T-helper 2 cell treated with Interferon-gamma antibody and Interleukin-4, amounts not matched to agents 5 μg/mL and 100 μg/mL, for 36 hours (primary cell): ENCODE data around the gene HIBADH.
"Not testable (repeated sequence)": the region's sequence is repeated elsewhere in the genome, so short reads cannot be mapped to it uniquely, and the experiment has no call there.

ENCODE experiments used
- DNase-seq: peaks from one replicate; pipeline ENCODE4 v3.0.0; 2021; ENCODE audit warnings: low spot score
- H3K27ac Mint-ChIP-seq: one replicate; pipeline ENCODE4 v1.8.0; 2021; ENCODE audit warnings: mild to moderate bottlenecking, mixed read lengths
- H3K27me3 Mint-ChIP-seq: one replicate; pipeline ENCODE4 v1.8.0; 2021; ENCODE audit warnings: low read depth, mixed read lengths
- H3K36me3 Mint-ChIP-seq: one replicate; pipeline ENCODE4 v1.8.0; 2021; ENCODE audit warnings: low read depth, mixed read lengths
- H3K4me1 Mint-ChIP-seq: one replicate; pipeline ENCODE4 v1.8.0; 2021; ENCODE audit warnings: low read depth, mixed read lengths
- H3K4me3 Mint-ChIP-seq: one replicate; pipeline ENCODE4 v1.8.0; 2022; ENCODE audit warnings: mild to moderate bottlenecking, moderate library complexity, mixed read lengths
- H3K9me3 Mint-ChIP-seq: one replicate; pipeline ENCODE4 v1.8.0; 2021; ENCODE audit warnings: mixed read lengths

HIBADH gene

GRCh38 chr7:27520815-27521790 lies 141.6 kb downstream of the HIBADH start:
- H3K4me1 Mint-ChIP-seq: no peaks in the 10 kb centered on the region
- no peaks in the 10 kb centered on the region for H3K9me3 Mint-ChIP-seq
- no peaks in the 10 kb centered on the region for H3K27me3 Mint-ChIP-seq

GRCh38 chr7:27519793-27520469 lies 142.8 kb downstream of the HIBADH start:
- peaks cover 2% of the 10 kb centered on the region for H3K36me3 Mint-ChIP-seq
- no peak for DNase-seq
- H3K4me1 Mint-ChIP-seq: no peaks in the 10 kb centered on the region
- H3K27ac Mint-ChIP-seq: no peak overlapping the region
- H3K4me3 Mint-ChIP-seq: no peak overlapping the region
- H3K27me3 Mint-ChIP-seq: no peaks in the 10 kb centered on the region
- no peaks in the 10 kb centered on the region for H3K9me3 Mint-ChIP-seq

More at GRCh38 chr7:27520815-27521790, 141.6 kb downstream of the HIBADH start:
- no peak overlapping the region for H3K4me3 Mint-ChIP-seq
- H3K36me3 Mint-ChIP-seq: peaks cover 6% of the 10 kb centered on the region
- H3K27ac Mint-ChIP-seq: no peak overlapping the region
- DNase-seq: no peak

GRCh38 chr7:27518561-27519350 lies 143.9 kb downstream of the HIBADH start:
- no peak overlapping the region for H3K27ac Mint-ChIP-seq
- no peaks in the 10 kb centered on the region for H3K4me1 Mint-ChIP-seq
- no peaks in the 10 kb centered on the region for H3K36me3 Mint-ChIP-seq
- no peak for DNase-seq
- H3K9me3 Mint-ChIP-seq: no peaks in the 10 kb centered on the region
- no peaks in the 10 kb centered on the region for H3K27me3 Mint-ChIP-seq
- H3K4me3 Mint-ChIP-seq: no peak overlapping the region

- no peak for DNase-seq
- Mint-ChIP-seq H3K27me3 (no peaks in the 10 kb centered on the region), H3K36me3 (no peaks in the 10 kb centered on the region), H3K9me3 (no peaks in the 10 kb centered on the region), H3K4me1 (no peaks in the 10 kb centered on the region), H3K27ac (no peak overlapping the region), H3K4me3 (no peak overlapping the region)
Observed at GRCh38 chr7:27516421-27516820, 146.3 kb downstream of the HIBADH start.

GRCh38 chr7:27515933-27516332 lies 146.8 kb downstream of the HIBADH start:
- no peak for DNase-seq
- no peaks in the 10 kb centered on the region for H3K4me1 Mint-ChIP-seq
- no peaks in the 10 kb centered on the region for H3K9me3 Mint-ChIP-seq
- no peaks in the 10 kb centered on the region for H3K36me3 Mint-ChIP-seq
- no peaks in the 10 kb centered on the region for H3K27me3 Mint-ChIP-seq
- no peak overlapping the region for H3K4me3 Mint-ChIP-seq
- no peak overlapping the region for H3K27ac Mint-ChIP-seq

- H3K4me3 Mint-ChIP-seq: no peak overlapping the region
- no peaks in the 10 kb centered on the region for H3K4me1 Mint-ChIP-seq
- no peaks in the 10 kb centered on the region for H3K9me3 Mint-ChIP-seq
- H3K36me3 Mint-ChIP-seq: no peaks in the 10 kb centered on the region
- H3K27me3 Mint-ChIP-seq: no peaks in the 10 kb centered on the region
- DNase-seq: no peak
- H3K27ac Mint-ChIP-seq: no peak overlapping the region
Observed at GRCh38 chr7:27514861-27515260, 147.8 kb downstream of the HIBADH start.

- DNase-seq: no peak
- Mint-ChIP-seq H3K4me3 (no peak overlapping the region), H3K36me3 (no peaks in the 10 kb centered on the region), H3K9me3 (no peaks in the 10 kb centered on the region), H3K27ac (no peak overlapping the region), H3K4me1 (no peaks in the 10 kb centered on the region), H3K27me3 (no peaks in the 10 kb centered on the region)
Observed at GRCh38 chr7:27513885-27514284, 148.8 kb downstream of the HIBADH start.

GRCh38 chr7:27511370-27511769 lies 151.3 kb downstream of the HIBADH start:
- H3K9me3 Mint-ChIP-seq, H3K4me1 Mint-ChIP-seq, H3K27ac Mint-ChIP-seq, H3K27me3 Mint-ChIP-seq, DNase-seq, H3K4me3 Mint-ChIP-seq, H3K36me3 Mint-ChIP-seq: not testable (repeated sequence)

- Mint-ChIP-seq H3K4me3 (no peak overlapping the region), H3K27me3 (no peaks in the 10 kb centered on the region), H3K36me3 (no peaks in the 10 kb centered on the region), H3K9me3 (peaks cover 4% of the 10 kb centered on the region), H3K27ac (no peak overlapping the region), H3K4me1 (no peaks in the 10 kb centered on the region)
- DNase-seq: no peak
Observed at GRCh38 chr7:27510541-27510940, 152.1 kb downstream of the HIBADH start.

- not testable (repeated sequence) for H3K4me1 Mint-ChIP-seq, H3K4me3 Mint-ChIP-seq, H3K36me3 Mint-ChIP-seq, H3K9me3 Mint-ChIP-seq, H3K27ac Mint-ChIP-seq, H3K27me3 Mint-ChIP-seq, DNase-seq
Observed at GRCh38 chr7:27501879-27502278, 160.8 kb downstream of the HIBADH start.

- no peak overlapping the region for H3K4me3 Mint-ChIP-seq
- no peaks in the 10 kb centered on the region for H3K36me3 Mint-ChIP-seq
- no peak for DNase-seq
- no peaks in the 10 kb centered on the region for H3K9me3 Mint-ChIP-seq
- H3K27me3 Mint-ChIP-seq: no peaks in the 10 kb centered on the region
- no peak overlapping the region for H3K27ac Mint-ChIP-seq
- H3K4me1 Mint-ChIP-seq: no peaks in the 10 kb centered on the region
Observed at GRCh38 chr7:27501001-27501400, 161.7 kb downstream of the HIBADH start.

- H3K27me3 Mint-ChIP-seq: peaks cover 2% of the 10 kb centered on the region
- no peak overlapping the region for H3K4me3 Mint-ChIP-seq
- no peaks in the 10 kb centered on the region for H3K4me1 Mint-ChIP-seq
- no peaks in the 10 kb centered on the region for H3K36me3 Mint-ChIP-seq
- DNase-seq: no peak
- no peak overlapping the region for H3K27ac Mint-ChIP-seq
- H3K9me3 Mint-ChIP-seq: no peaks in the 10 kb centered on the region
Observed at GRCh38 chr7:27492224-27492623, 170.5 kb downstream of the HIBADH start.

- Mint-ChIP-seq H3K27me3 (peaks cover 2% of the 10 kb centered on the region), H3K9me3 (no peaks in the 10 kb centered on the region), H3K4me3 (no peak overlapping the region), H3K36me3 (no peaks in the 10 kb centered on the region), H3K4me1 (no peaks in the 10 kb centered on the region), H3K27ac (no peak overlapping the region)
- no peak for DNase-seq
Observed at GRCh38 chr7:27491534-27491933, 171.1 kb downstream of the HIBADH start.

GRCh38 chr7:27487509-27487908 lies 175.2 kb downstream of the HIBADH start:
- no peak for DNase-seq
- H3K36me3 Mint-ChIP-seq: no peaks in the 10 kb centered on the region
- H3K27me3 Mint-ChIP-seq: peaks cover 2% of the 10 kb centered on the region
- H3K4me1 Mint-ChIP-seq: no peaks in the 10 kb centered on the region
- no peak overlapping the region for H3K27ac Mint-ChIP-seq
- H3K9me3 Mint-ChIP-seq: no peaks in the 10 kb centered on the region
- H3K4me3 Mint-ChIP-seq: no peak overlapping the region
